SIG-M5 (cell line): ENCODE data around the gene HIC1.

Experiments
- DNase-seq: peaks from one replicate; lab custom pipeline; 2025; lab: John Stamatoyannopoulos, UW

Gene HIC1

GRCh38 chr17:2025220-2025621 lies 29.7 kb upstream of the HIC1 start, which contains the start of gene RTN4RL1:
Gene RTN4RL1, minus strand, starts transcription at chr17:2025334. Its CDS starts 469 bp downstream, at chr17:2024865.
- no peak for DNase-seq

- DNase-seq = no peak
These were observed 29.1 kb upstream of the HIC1 start for GRCh38 chr17:2025622-2026309.

GRCh38 chr17:2027528-2028233 lies 27.2 kb upstream of the HIC1 start:
- DNase-seq = no peak

GRCh38 chr17:2028234-2028614 lies 26.7 kb upstream of the HIC1 start:
- DNase-seq = no peak

GRCh38 chr17:2028737-2029136 lies 26.2 kb upstream of the HIC1 start:
- DNase-seq = no peak

GRCh38 chr17:2029911-2030778 lies 24.8 kb upstream of the HIC1 start, which contains the start of gene DPH1:
Gene DPH1, plus strand, starts transcription at chr17:2030153. Its CDS starts 17 bp downstream, at chr17:2030170.
- no peak for DNase-seq

- no peak for DNase-seq
These were observed 24.1 kb upstream of the HIC1 start for GRCh38 chr17:2030779-2031163.

- no peak for DNase-seq
These were observed 21.8 kb upstream of the HIC1 start for GRCh38 chr17:2033153-2033552.

GRCh38 chr17:2034157-2034556 lies 20.7 kb upstream of the HIC1 start:
- DNase-seq = no peak

- no peak for DNase-seq
These were observed 19.9 kb upstream of the HIC1 start for GRCh38 chr17:2034806-2035540.

- no peak for DNase-seq
These were observed 19.1 kb upstream of the HIC1 start for GRCh38 chr17:2035541-2036488.

GRCh38 chr17:2037155-2037554 lies 17.7 kb upstream of the HIC1 start:
- DNase-seq = no peak

GRCh38 chr17:2040219-2040827 lies 14.6 kb upstream of the HIC1 start:
- no peak for DNase-seq

- no peak for DNase-seq
These were observed 13.9 kb upstream of the HIC1 start for GRCh38 chr17:2040942-2041560.

GRCh38 chr17:2041561-2042389 lies 13.1 kb upstream of the HIC1 start, which contains the start of gene OVCA2:
Gene OVCA2, plus strand, starts transcription at chr17:2042022. Its CDS starts 26 bp downstream, at chr17:2042048.
- peak; percentile 43 for DNase-seq

GRCh38 chr17:2042390-2042847 lies 12.5 kb upstream of the HIC1 start:
- no peak for DNase-seq

GRCh38 chr17:2042933-2043332 lies 12.0 kb upstream of the HIC1 start:
- DNase-seq = no peak

- DNase-seq = no peak
These were observed 11.1 kb upstream of the HIC1 start for GRCh38 chr17:2043785-2044184.
